Heart left ventricle (tissue), 16 donors: ENCODE measurements around the gene DNMT1. TPM values are rescaled to one million over a fixed set of nuclear protein-coding genes. Genes with fewer than 3 reads are reported as not detected.

Experiments used
- ATAC-seq, 4 donors: fragments of 200-7000 bp; cut with Tn5 transposase; one replicate each; pipeline ENCODE4 v1.9.1; 2020 to 2022; ENCODE audit warnings: moderate library complexity in 4 of 4, mild to moderate bottlenecking in 3 of 4, moderate number of reproducible peaks in 1 of 4
- DNase-seq, 5 donors: peaks; one replicate each; pipeline ENCODE4 v3.0.0-alpha.2; 2020
- H3K27ac ChIP-seq, 12 donors: fragments of 200-600 bp; sonication (generic) in 4 of 12; one replicate each; pipeline versions ENCODE4 v1.5.0 to v1.8.0; 2016 to 2022; ENCODE audit warnings: mild to moderate bottlenecking in 2 of 12
- H3K27me3 ChIP-seq, 9 donors: fragments of 200-600 bp; sonication (generic) in 2 of 9; one replicate each; pipeline versions ENCODE4 v1.5.1 to v1.8.0; 2016 to 2022; ENCODE audit warnings: mild to moderate bottlenecking in 3 of 9
- H3K36me3 ChIP-seq, 9 donors: fragments of 200-600 bp; sonication (generic) in 2 of 9; one replicate each; pipeline versions ENCODE4 v1.5.0 to v1.8.0; 2018 to 2022; ENCODE audit warnings: mild to moderate bottlenecking in 2 of 9
- H3K4me1 ChIP-seq, 12 donors: fragments of 200-600 bp; sonication (generic) in 4 of 12; one replicate each; pipeline versions ENCODE4 v1.5.0 to v1.8.0; 2016 to 2022; ENCODE audit warnings: mild to moderate bottlenecking in 3 of 12
- H3K4me3 ChIP-seq, 12 donors: fragments of 200-600 bp; sonication (generic) in 4 of 12; one replicate each; pipeline versions ENCODE4 v1.5.0 to v1.8.0; 2017 to 2022; ENCODE audit warnings: mild to moderate bottlenecking in 9 of 12, moderate library complexity in 4 of 12
- H3K9me3 ChIP-seq, 12 donors: fragments of 200-600 bp; sonication (generic) in 4 of 12; one replicate each; pipeline versions ENCODE4 v1.5.0 to v1.8.0; 2016 to 2022; ENCODE audit warnings: mild to moderate bottlenecking in 1 of 12
- CTCF ChIP-seq, 12 donors: fragments of 200-600 bp; sonication (generic) in 4 of 12; IDR thresholded peaks; one replicate each; pipeline versions ENCODE4 v1.5.0 to v1.8.0; 2018 to 2022; ENCODE audit warnings: antibody characterized with exemption in 12 of 12, mild to moderate bottlenecking in 5 of 12
- POLR2A ChIP-seq, 2 donors: fragments of 450-650 bp; IDR thresholded peaks; one replicate each; pipeline ENCODE4 v1.6.1; 2017; ENCODE audit warnings: antibody characterized with exemption in 2 of 2, mild to moderate bottlenecking in 2 of 2, moderate library complexity in 2 of 2
- WGBS, 4 donors: extraction: QIAGEN DNeasy Blood & Tissue Kit in 2 of 4; methylation state at CpG; one replicate each; pipeline versions ENCODE4 v1.1.5 to v1.1.7; 2013 to 2018; 5-methylcytosine and 5-hydroxymethylcytosine counted together
- intact Hi-C, 10 donors: fragments of 100-400 bp; cut with DNase I; formaldehyde crosslinking; loops; one replicate each; pipeline versions ENCODE4 v1.11.1 to v1.14.2; 2022
- polyA plus RNA-seq, 2 donors: library from polyadenylated mRNA; stranded (reverse); fragments of 200-250 nt; gene quantifications; one replicate each; pipeline ENCODE4 v1.2.3, GENCODE V29; 2013
- total RNA-seq, 9 donors: library from RNA; depleted of rRNA in 2 of 9; stranded (reverse); fragments of >200 nt in 2 of 9; fragmentation: NEBNext Ultra II Directional in 3 of 9; extraction: Animal tissue kit (Norgen Biotek cat#: 25700) in 3 of 9; gene quantifications; one replicate each; pipeline versions ENCODE4 v1.1.0 to v1.2.4, GENCODE V29; 2016 to 2023
- donor health status: ischemic (EF 13 %, LVEDD 7.1; RV severe dilation, severe dysfunction).
- donor health status: healthy with polysubstance abuse.
- donor health status: DM: no; HTN: yes; CAD: no.
- donor health status: DM: no; HTN: no; CAD: no.
- donor health status: ischemic (EF 25% LVEDD 6.9; RV normal size, moderate dysfunction).
- donor health status: ischemic (EF 25% LVEDD 5.7; RV mildly dilated, moderate dysfunction).
- donor health status: healthy.
- donor health status: DM: yes; HTN: yes; CAD: no.
- donor health status: ischemic (EF 35%, LVEDD 5.7; RV mildly dilated, moderate dysfunction).
- donor health status: nonischemic (EF 11% LVEDD 7.7; RV severe dilation, severe dysfunction).
- donor health status: DM: yes; HTN: yes; CAD: no.
- donor health status: PGD.
- donor health status: ischemic (EF 29% LVEDD 5.4; RV normal size, mild dysfunction).
- donor health status: nonischemic (EF 23%, LVEDD 6.1; RV moderate dilation, normal function).

DNMT1 gene
- total and polyA plus RNA-seq, 11 donors: 16.1 to 61.6 (median 25.0) TPM

- ATAC-seq (no peak), DNase-seq (no peak)
- WGBS, 4 donors: 92 to 94% (median 93%) methylated on average over 13 of the region's 13 CpGs
- Histone ChIP-seq H3K4me3 (no peak overlapping the region), H3K9me3 (no peaks in the 10 kb centered on the region), H3K36me3 (peaks cover 0 to 100% (median 98%) of the 10 kb centered on the region in 9 donors), H3K27me3 (no peaks in the 10 kb centered on the region), H3K27ac (no peak overlapping the region), H3K4me1 (no peaks in the 10 kb centered on the region)
- intact Hi-C loops: no loop called here
- TF ChIP-seq POLR2A (IDR thresholded peaks at IDR 0.05) (no peak), CTCF (IDR thresholded peaks at IDR 0.05) (no peak)
These were observed 53.3 kb downstream of the DNMT1 start for GRCh38 chr19:10141479-10141878.

GRCh38 chr19:10139952-10140351 is 54.8 kb downstream of the DNMT1 start:
- H3K27me3 ChIP-seq: no peaks in the 10 kb centered on the region
- no peaks in the 10 kb centered on the region for H3K4me1 ChIP-seq
- DNase-seq (no peak), ATAC-seq (no peak)
- H3K4me3 ChIP-seq: no peak overlapping the region
- WGBS, 4 donors: 94 to 97% (median 94%) methylated on average over 18 to 23 of the region's 23 CpGs
- TF ChIP-seq CTCF (IDR thresholded peaks at IDR 0.05): no peak
- TF ChIP-seq POLR2A (IDR thresholded peaks at IDR 0.05): no peak
- H3K9me3 ChIP-seq: no peaks in the 10 kb centered on the region
- intact Hi-C loops: no loop called here
- peaks cover 0 to 100% (median 97%) of the 10 kb centered on the region in 9 donors for H3K36me3 ChIP-seq
- no peak overlapping the region for H3K27ac ChIP-seq

GRCh38 chr19:10138879-10139795 is 55.6 kb downstream of the DNMT1 start:
- no peak for ATAC-seq

More at GRCh38 chr19:10138879-10139795, 55.6 kb downstream of the DNMT1 start:
- peaks cover 0 to 100% (median 94%) of the 10 kb centered on the region in 9 donors for H3K36me3 ChIP-seq
- no peaks in the 10 kb centered on the region for H3K9me3 ChIP-seq
- no peak overlapping the region for H3K27ac ChIP-seq
- no peak for TF ChIP-seq CTCF (IDR thresholded peaks at IDR 0.05)
- no peak for TF ChIP-seq POLR2A (IDR thresholded peaks at IDR 0.05)
- H3K4me3 ChIP-seq: no peak overlapping the region
- H3K4me1 ChIP-seq: no peaks in the 10 kb centered on the region
- no peak for DNase-seq
- no peaks in the 10 kb centered on the region for H3K27me3 ChIP-seq
- WGBS, 4 donors: 93 to 95% (median 94%) methylated on average over 13 to 27 of the region's 27 CpGs
- intact Hi-C loops: no loop called here
